ENCODE measurements around the gene EML1. TPM values are rescaled to one million over a fixed set of nuclear protein-coding genes. Genes with fewer than 3 reads are reported as not detected.
A peak's percentile ranks its signal among the peaks of the same experiment; 100 is the strongest.

EML1 gene
- total and polyA plus RNA-seq, 2 of the 13 experiments (the other 11 are each of a cell fraction or from before 2014, with no cell fraction given) = 0.59 to 1.7 TPM

DNA sequence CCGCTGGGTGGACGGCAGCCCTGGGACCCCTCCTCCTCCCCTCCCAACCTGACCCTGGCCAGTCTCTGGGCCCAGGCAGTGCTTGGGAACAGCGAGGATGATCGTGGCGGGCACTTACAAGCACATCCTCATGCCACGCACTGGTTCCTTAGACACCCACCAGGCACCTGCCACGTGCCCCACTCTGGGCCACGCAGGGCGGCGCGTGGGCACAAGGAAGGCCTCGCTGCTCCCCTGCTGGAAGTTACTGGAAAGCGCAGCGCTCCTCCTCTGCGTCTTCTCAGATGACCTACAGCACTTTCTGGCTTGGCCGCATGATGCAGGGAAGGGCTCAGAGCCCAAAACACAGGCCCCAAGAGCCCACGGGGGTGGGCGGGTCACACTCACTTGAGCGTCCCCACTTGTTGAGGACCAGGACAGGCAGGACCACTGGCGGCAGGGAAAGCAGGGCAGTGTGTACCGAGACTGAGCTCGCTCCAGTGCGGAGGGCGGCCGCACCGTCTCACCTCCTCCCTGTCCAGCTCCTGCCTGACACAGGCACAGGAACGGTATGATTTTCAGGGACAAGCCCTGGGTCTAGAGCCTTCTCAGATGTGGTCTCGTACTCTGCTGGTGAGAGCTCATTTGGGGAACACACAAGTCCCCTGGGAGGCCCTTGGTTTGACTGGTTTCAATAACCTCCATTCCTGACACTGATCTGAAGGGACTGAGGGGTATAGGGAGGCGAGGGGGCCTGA is 143.7 kb downstream of the EML1 start:
- 88% methylated on average over 19 of the region's 29 CpGs for WGBS (ENCODE audit: low lambda C conversion rate)
- POLR2A ChIA-PET = no interaction called here
- Histone ChIP-seq H3K79me2 (ENCODE audit: insufficient read depth, low read length) (no peaks in the 10 kb centered on the region), H3K4me3 (replicated peaks in 1 of 3; ENCODE audit: insufficient read depth in 1 of 3, low read depth in 2 of 3, low read length in 3 of 3) (no peak overlapping the region), H3K9me3 (ENCODE audit: low read length) (no peaks in the 10 kb centered on the region), H3K9ac (ENCODE audit: insufficient read depth, low read depth, low read length) (no peak overlapping the region), H3K27me3 (ENCODE audit: control insufficient read depth in 1 of 2, insufficient read depth in 2 of 2, low read length in 2 of 2) (no peaks in the 10 kb centered on the region), H3K4me2 (ENCODE audit: low read depth, low read length) (no peak overlapping the region), H3K4me1 (ENCODE audit: insufficient read depth, low read length) (no peaks in the 10 kb centered on the region), H2AFZ (ENCODE audit: low read length) (no peak overlapping the region), H3K36me3 (replicated peaks in 1 of 2; ENCODE audit: control insufficient read depth in 1 of 2, insufficient read depth in 2 of 2, low read length in 2 of 2) (no peaks in the 10 kb centered on the region), H4K20me1 (ENCODE audit: insufficient read depth, low read length) (no peaks in the 10 kb centered on the region), H3K27ac (ENCODE audit: extremely low read length, insufficient read depth, low read length) (no peak overlapping the region)
- CTCF ChIA-PET (ENCODE audit: low intra/inter-chr PET ratio, low total read pairs) = no interaction called here
- intact Hi-C loops (cut with micrococcal nuclease; ENCODE audit: unreplicated experiment) = no loop called here
- TF ChIP-seq FOXK1 (CRISPR knock-in tag; IDR thresholded peaks at IDR 0.05; ENCODE audit: borderline replicate concordance, low read depth) (no peak), ZNF136 (CRISPR knock-in tag; IDR thresholded peaks at IDR 0.05; ENCODE audit: low read depth) (no peak), ZNF7 (CRISPR knock-in tag; IDR thresholded peaks at IDR 0.05) (no peak), ZNF260 (CRISPR knock-in tag; IDR thresholded peaks at IDR 0.05; ENCODE audit: borderline replicate concordance, low read depth) (no peak), SALL2 (CRISPR knock-in tag; IDR thresholded peaks at IDR 0.05) (no peak), ZFP90 (CRISPR knock-in tag; IDR thresholded peaks at IDR 0.05; ENCODE audit: borderline replicate concordance) (no peak), NRL (CRISPR knock-in tag; IDR thresholded peaks at IDR 0.05; ENCODE audit: borderline replicate concordance) (no peak), SRSF9 (IDR thresholded peaks at IDR 0.05; ENCODE audit: borderline replicate concordance, insufficient read depth, low read depth, low read length, poor library complexity, severe bottlenecking) (no peak), SATB2 (CRISPR knock-in tag; IDR thresholded peaks at IDR 0.05) (no peak), ZNF83 (CRISPR knock-in tag; IDR thresholded peaks at IDR 0.05; ENCODE audit: borderline replicate concordance) (no peak)
- TF ChIP-seq, protein P1, sequence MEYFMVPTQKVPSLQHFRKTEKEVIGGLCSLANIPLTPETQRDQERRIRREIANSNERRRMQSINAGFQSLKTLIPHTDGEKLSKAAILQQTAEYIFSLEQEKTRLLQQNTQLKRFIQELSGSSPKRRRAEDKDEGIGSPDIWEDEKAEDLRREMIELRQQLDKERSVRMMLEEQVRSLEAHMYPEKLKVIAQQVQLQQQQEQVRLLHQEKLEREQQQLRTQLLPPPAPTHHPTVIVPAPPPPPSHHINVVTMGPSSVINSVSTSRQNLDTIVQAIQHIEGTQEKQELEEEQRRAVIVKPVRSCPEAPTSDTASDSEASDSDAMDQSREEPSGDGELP (IDR thresholded peaks at IDR 0.05; ENCODE audit: borderline replicate concordance, low read depth) = no peak
- TF ChIP-seq, protein P2, sequence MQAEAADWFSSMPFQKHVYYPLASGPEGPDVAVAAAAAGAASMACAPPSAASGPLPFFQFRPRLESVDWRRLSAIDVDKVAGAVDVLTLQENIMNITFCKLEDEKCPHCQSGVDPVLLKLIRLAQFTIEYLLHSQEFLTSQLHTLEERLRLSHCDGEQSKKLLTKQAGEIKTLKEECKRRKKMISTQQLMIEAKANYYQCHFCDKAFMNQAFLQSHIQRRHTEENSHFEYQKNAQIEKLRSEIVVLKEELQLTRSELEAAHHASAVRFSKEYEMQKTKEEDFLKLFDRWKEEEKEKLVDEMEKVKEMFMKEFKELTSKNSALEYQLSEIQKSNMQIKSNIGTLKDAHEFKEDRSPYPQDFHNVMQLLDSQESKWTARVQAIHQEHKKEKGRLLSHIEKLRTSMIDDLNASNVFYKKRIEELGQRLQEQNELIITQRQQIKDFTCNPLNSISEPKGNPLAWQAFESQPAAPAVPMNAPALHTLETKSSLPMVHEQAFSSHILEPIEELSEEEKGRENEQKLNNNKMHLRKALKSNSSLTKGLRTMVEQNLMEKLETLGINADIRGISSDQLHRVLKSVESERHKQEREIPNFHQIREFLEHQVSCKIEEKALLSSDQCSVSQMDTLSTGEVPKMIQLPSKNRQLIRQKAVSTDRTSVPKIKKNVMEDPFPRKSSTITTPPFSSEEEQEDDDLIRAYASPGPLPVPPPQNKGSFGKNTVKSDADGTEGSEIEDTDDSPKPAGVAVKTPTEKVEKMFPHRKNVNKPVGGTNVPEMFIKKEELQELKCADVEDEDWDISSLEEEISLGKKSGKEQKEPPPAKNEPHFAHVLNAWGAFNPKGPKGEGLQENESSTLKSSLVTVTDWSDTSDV (CRISPR knock-in tag; IDR thresholded peaks at IDR 0.05) = no peak
- TF ChIP-seq, protein P3, sequence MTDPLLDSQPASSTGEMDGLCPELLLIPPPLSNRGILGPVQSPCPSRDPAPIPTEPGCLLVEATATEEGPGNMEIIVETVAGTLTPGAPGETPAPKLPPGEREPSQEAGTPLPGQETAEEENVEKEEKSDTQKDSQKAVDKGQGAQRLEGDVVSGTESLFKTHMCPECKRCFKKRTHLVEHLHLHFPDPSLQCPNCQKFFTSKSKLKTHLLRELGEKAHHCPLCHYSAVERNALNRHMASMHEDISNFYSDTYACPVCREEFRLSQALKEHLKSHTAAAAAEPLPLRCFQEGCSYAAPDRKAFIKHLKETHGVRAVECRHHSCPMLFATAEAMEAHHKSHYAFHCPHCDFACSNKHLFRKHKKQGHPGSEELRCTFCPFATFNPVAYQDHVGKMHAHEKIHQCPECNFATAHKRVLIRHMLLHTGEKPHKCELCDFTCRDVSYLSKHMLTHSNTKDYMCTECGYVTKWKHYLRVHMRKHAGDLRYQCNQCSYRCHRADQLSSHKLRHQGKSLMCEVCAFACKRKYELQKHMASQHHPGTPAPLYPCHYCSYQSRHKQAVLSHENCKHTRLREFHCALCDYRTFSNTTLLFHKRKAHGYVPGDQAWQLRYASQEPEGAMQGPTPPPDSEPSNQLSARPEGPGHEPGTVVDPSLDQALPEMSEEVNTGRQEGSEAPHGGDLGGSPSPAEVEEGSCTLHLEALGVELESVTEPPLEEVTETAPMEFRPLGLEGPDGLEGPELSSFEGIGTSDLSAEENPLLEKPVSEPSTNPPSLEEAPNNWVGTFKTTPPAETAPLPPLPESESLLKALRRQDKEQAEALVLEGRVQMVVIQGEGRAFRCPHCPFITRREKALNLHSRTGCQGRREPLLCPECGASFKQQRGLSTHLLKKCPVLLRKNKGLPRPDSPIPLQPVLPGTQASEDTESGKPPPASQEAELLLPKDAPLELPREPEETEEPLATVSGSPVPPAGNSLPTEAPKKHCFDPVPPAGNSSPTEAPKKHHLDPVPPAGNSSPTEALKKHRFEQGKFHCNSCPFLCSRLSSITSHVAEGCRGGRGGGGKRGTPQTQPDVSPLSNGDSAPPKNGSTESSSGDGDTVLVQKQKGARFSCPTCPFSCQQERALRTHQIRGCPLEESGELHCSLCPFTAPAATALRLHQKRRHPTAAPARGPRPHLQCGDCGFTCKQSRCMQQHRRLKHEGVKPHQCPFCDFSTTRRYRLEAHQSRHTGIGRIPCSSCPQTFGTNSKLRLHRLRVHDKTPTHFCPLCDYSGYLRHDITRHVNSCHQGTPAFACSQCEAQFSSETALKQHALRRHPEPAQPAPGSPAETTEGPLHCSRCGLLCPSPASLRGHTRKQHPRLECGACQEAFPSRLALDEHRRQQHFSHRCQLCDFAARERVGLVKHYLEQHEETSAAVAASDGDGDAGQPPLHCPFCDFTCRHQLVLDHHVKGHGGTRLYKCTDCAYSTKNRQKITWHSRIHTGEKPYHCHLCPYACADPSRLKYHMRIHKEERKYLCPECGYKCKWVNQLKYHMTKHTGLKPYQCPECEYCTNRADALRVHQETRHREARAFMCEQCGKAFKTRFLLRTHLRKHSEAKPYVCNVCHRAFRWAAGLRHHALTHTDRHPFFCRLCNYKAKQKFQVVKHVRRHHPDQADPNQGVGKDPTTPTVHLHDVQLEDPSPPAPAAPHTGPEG (CRISPR knock-in tag; IDR thresholded peaks at IDR 0.05) = no peak
- no peak for DNase-seq (ENCODE audit: low spot score)
- in situ Hi-C loops (cut with HindIII; ENCODE audit: extremely low pct_ligation_motif_present, low pct_unique_long_range_greater_than_20kb) = no loop called here
- no TSS peak for BruUV-seq (replicated peaks)
- ATAC-seq = 0 out of 3 replicates have a peak, but pooled peaks have one; percentile 37
- FAIRE-seq = no peak
